Subcutaneous adipose tissue (tissue), 4 donors: ENCODE data around the gene KBTBD13. TPM values are rescaled to one million over a fixed set of nuclear protein-coding genes. Genes with fewer than 3 reads are reported as not detected.

Source experiments
- small RNA-seq: library from RNA; depleted of rRNA; stranded (forward); fragments of <200 nt; gene quantifications from one replicate; pipeline ENCODE3, GENCODE V24; 2016
- total RNA-seq, 4 donors: library from RNA; depleted of rRNA; stranded (reverse); fragments of >200 nt; gene quantifications; one replicate each; pipeline ENCODE4 v1.1.0, GENCODE V29; 2016
- TF ChIP-seq, protein P1 (sequence below): fragments of 450-650 bp; IDR thresholded peaks from one replicate; pipeline ENCODE4 v1.5.1; 2016; ENCODE audit warnings: low read depth, mild to moderate bottlenecking, control low read depth, antibody characterized with exemption, moderate library complexity

Gene KBTBD13
- total RNA-seq, 4 donors from 2014 or later, result not detected

DNA sequence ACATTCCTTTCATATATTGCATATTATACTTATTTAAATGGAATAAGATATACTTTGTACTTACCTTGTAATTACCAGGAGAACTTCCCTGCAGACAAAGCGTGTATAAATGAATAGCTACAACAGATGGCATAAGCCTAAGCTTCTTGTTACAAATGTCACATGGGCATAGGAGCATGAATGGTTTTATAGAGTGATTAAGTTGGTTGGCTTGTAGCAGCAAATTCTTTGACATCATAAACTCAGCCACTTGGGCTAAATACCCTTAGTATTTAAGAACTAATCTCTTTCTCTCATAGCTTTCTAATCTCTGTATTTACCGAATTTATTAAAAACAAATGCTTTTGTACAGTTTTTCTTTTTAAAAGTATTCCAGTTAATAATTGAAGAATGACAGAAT lies 38.5 kb downstream of the KBTBD13 start, which contains the start of gene UBAP1L:
Gene UBAP1L (minus strand): TSS at position 115 of the 400 bp plus-strand sequence. CDS start 8,985 bp downstream, outside the sequence.
- TF ChIP-seq, protein P1, sequence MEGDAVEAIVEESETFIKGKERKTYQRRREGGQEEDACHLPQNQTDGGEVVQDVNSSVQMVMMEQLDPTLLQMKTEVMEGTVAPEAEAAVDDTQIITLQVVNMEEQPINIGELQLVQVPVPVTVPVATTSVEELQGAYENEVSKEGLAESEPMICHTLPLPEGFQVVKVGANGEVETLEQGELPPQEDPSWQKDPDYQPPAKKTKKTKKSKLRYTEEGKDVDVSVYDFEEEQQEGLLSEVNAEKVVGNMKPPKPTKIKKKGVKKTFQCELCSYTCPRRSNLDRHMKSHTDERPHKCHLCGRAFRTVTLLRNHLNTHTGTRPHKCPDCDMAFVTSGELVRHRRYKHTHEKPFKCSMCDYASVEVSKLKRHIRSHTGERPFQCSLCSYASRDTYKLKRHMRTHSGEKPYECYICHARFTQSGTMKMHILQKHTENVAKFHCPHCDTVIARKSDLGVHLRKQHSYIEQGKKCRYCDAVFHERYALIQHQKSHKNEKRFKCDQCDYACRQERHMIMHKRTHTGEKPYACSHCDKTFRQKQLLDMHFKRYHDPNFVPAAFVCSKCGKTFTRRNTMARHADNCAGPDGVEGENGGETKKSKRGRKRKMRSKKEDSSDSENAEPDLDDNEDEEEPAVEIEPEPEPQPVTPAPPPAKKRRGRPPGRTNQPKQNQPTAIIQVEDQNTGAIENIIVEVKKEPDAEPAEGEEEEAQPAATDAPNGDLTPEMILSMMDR, result no peak

DNA sequence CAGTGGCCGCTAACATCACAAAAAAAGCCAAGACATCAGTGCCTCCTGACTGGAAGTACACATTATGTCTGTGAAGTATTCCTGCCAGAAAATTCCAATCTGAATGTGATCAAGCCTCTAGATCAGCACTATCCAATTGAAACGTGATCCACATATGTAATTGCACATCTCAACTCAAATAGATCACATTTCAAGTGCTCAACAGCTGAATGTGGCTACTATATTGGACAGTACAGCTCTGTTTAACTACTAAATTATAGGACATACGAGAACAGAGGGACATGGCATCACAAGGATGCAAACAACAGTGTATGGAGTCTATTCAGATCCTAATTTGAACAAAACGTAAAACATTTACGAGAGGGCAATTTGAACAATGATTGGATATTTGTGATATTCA lies 39.0 kb downstream of the KBTBD13 start:
- TF ChIP-seq, protein P1, result no peak

Small RNA genes within 50 kb of the gene (small RNA-seq; reads per million reads assigned to genes)
- not detected for gene AC013553.1

Other genes with a start within 250 kb of the KBTBD13 start
- 10 to 100 TPM; 31.3 to 54.7 (median 36.5) TPM for gene PLEKHO2, start 234.8 kb upstream of the KBTBD13 start, total RNA-seq
- gene ANKDD1A, start 164.8 kb upstream of the KBTBD13 start, total RNA-seq, result 10 to 100 TPM; 13.8 to 27.3 (median 15.2) TPM
- 100 to 1,000 TPM in 1 of 4 donors, 10 to 100 TPM in 3; 89.7 to 127 (median 94.8) TPM for gene SPG21, start 86.8 kb upstream of the KBTBD13 start, total RNA-seq
- 10 to 100 TPM; 18.3 to 29.0 (median 23.7) TPM for gene MTFMT, start 47.1 kb upstream of the KBTBD13 start, total RNA-seq
- gene SLC51B, start 31.4 kb upstream of the KBTBD13 start, total RNA-seq, result not detected
- gene RASL12, start 8.8 kb upstream of the KBTBD13 start, total RNA-seq, result 10 to 100 TPM in 1 of 4 donors, 1 to 10 TPM in 3; 2.6 to 13.6 (median 7.7) TPM
- gene UBAP1L, start 38.5 kb downstream of the KBTBD13 start, total RNA-seq, result 1 to 10 TPM; 1.3 to 5.7 (median 3.1) TPM
- gene PDCD7, start 57.1 kb downstream of the KBTBD13 start, total RNA-seq, result 10 to 100 TPM; 11.9 to 21.1 (median 17.9) TPM
- 10 to 100 TPM; 49.6 to 79.5 (median 71.9) TPM for gene CLPX, start 108.6 kb downstream of the KBTBD13 start, total RNA-seq
- gene CILP, start 134.7 kb downstream of the KBTBD13 start, total RNA-seq, result 100 to 1,000 TPM in 2 of 4 donors, 10 to 100 TPM in 2; 46.5 to 223 (median 111) TPM
- gene PARP16, start 210.1 kb downstream of the KBTBD13 start, total RNA-seq, result 10 to 100 TPM in 2 of 4 donors, 1 to 10 TPM in 2; 8.1 to 13.4 (median 11.0) TPM
- gene RNU5A-1, start 219.3 kb downstream of the KBTBD13 start, total RNA-seq, result not detected
- not detected for gene RNU5B-1, start 227.9 kb downstream of the KBTBD13 start, total RNA-seq